Right lobe of liver (tissue), 6 donors: ENCODE data around the gene PAN3. TPM values are rescaled to one million over a fixed set of nuclear protein-coding genes. Genes with fewer than 3 reads are reported as not detected.

Experiments used
- ATAC-seq, 4 donors: fragments of 200-7000 bp; cut with Tn5 transposase; one replicate each; pipeline ENCODE4 v1.9.1; 2020; ENCODE audit warnings: mild to moderate bottlenecking in 4 of 4, moderate library complexity in 4 of 4
- DNase-seq, 3 donors: peaks; one replicate each; pipeline ENCODE4 v3.0.0-alpha.2; 2020
- H3K27ac ChIP-seq, 3 donors: fragments of 200-600 bp; one replicate each; pipeline ENCODE4 v1.8.0; 2022
- H3K27me3 ChIP-seq, 2 donors: fragments of 200-600 bp; one replicate each; pipeline ENCODE4 v1.8.0; 2022
- H3K36me3 ChIP-seq, 4 donors: fragments of 200-600 bp; sonication (generic) in 1 of 4; one replicate each; pipeline versions ENCODE4 v1.5.1 to v1.8.0; 2017 to 2022; ENCODE audit warnings: control low read depth in 1 of 4
- H3K4me1 ChIP-seq, 4 donors: fragments of 200-600 bp; sonication (generic) in 1 of 4; one replicate each; pipeline versions ENCODE4 v1.5.1 to v1.8.0; 2017 to 2022; ENCODE audit warnings: control low read depth in 1 of 4
- H3K4me3 ChIP-seq, 3 donors: fragments of 200-600 bp; one replicate each; pipeline ENCODE4 v1.8.0; 2022
- H3K9me3 ChIP-seq, 4 donors: fragments of 200-600 bp; sonication (generic) in 1 of 4; one replicate each; pipeline versions ENCODE4 v1.5.1 to v1.8.0; 2017 to 2022; ENCODE audit warnings: control low read depth in 1 of 4
- CTCF ChIP-seq, 4 donors: fragments of 200-600 bp in 3 of 4; fragments of 450-650 bp in 1 of 4; IDR thresholded peaks; one replicate each; pipeline versions ENCODE4 v1.5.1 to v1.8.0; 2016 to 2022; ENCODE audit warnings: antibody characterized with exemption in 4 of 4, mild to moderate bottlenecking in 2 of 4
- POLR2A ChIP-seq: fragments of 450-650 bp; IDR thresholded peaks from one replicate; pipeline ENCODE4 v1.6.1; 2017; ENCODE audit warnings: antibody characterized with exemption, mild to moderate bottlenecking
- WGBS: methylation state at CpG from one replicate; pipeline ENCODE4 v1.1.6; 2018; ENCODE audit warnings: low coverage, low lambda C conversion rate; ENCODE audit not compliant: insufficient coverage; ENCODE audit errors: missing lambda C conversion rate; 5-methylcytosine and 5-hydroxymethylcytosine counted together
- intact Hi-C, 2 donors: fragments of 100-400 bp; cut with DNase I; formaldehyde crosslinking; loops; one replicate each; pipeline versions ENCODE4 v1.11.2 to v1.14.1; 2022
- total RNA-seq, 6 experiments: library from RNA; depleted of rRNA in 2 of 6; stranded (reverse); fragments of >200 nt in 2 of 6; fragmentation: NEBNext Ultra II Directional in 3 of 6; extraction: Animal tissue kit (Norgen Biotek cat#: 25700) in 3 of 6; gene quantifications; one replicate each; pipeline versions ENCODE4 v1.1.0 to v1.2.4, GENCODE V29; 2016 to 2023
- donor health status: DM: no; HTN: yes; CAD: no.
- donor health status: DM: no; HTN: no; CAD: no.
- donor health status: DM: no; HTN: no; CAD: no.
- donor health status: DM: no; HTN: yes; CAD: no.
- donor health status: DM: no; HTN: yes; CAD: no.

PAN3 gene
- total RNA-seq, 6 experiments from 2014 or later, result 7.0 to 12.5 (median 10.2) TPM

- no peak for ATAC-seq
- intact Hi-C loops, result no loop called here
These were observed 81.8 kb downstream of the PAN3 start for GRCh38 chr13:28220166-28220565.

GRCh38 chr13:28229522-28230411, 91.4 kb downstream of the PAN3 start:
- DNase-seq (no peak), ATAC-seq (no peak)
- Histone ChIP-seq H3K27me3 (no peaks in the 10 kb centered on the region), H3K27ac (no peak overlapping the region), H3K9me3 (no peaks in the 10 kb centered on the region), H3K4me3 (no peak overlapping the region), H3K4me1 (no peaks in the 10 kb centered on the region), H3K36me3 (no peaks in the 10 kb centered on the region)
- intact Hi-C loops, result no loop called here
- no peak for TF ChIP-seq POLR2A
- TF ChIP-seq CTCF (IDR thresholded peaks at IDR 0.05), result no peak
- 90% methylated on average over 4 of the region's 4 CpGs for WGBS

More at GRCh38 chr13:28220166-28220565, 81.8 kb downstream of the PAN3 start:
- no peak for TF ChIP-seq CTCF (IDR thresholded peaks at IDR 0.05)
- TF ChIP-seq POLR2A, result no peak
- DNase-seq, result no peak
- no peak overlapping the region for H3K27ac ChIP-seq
- no peaks in the 10 kb centered on the region for H3K4me1 ChIP-seq
- H3K4me3 ChIP-seq, result no peak overlapping the region
- H3K9me3 ChIP-seq, result no peaks in the 10 kb centered on the region
- no peaks in the 10 kb centered on the region for H3K36me3 ChIP-seq
- 90% methylated on average over 4 of the region's 4 CpGs for WGBS
- no peaks in the 10 kb centered on the region for H3K27me3 ChIP-seq

- no peaks in the 10 kb centered on the region for H3K9me3 ChIP-seq
- H3K4me3 ChIP-seq, result no peak overlapping the region
- ATAC-seq (no peak), DNase-seq (no peak)
- no peak for TF ChIP-seq POLR2A
- TF ChIP-seq CTCF (IDR thresholded peaks at IDR 0.05), result no peak
- 84% methylated on average over 3 of the region's 3 CpGs for WGBS
- intact Hi-C loops, result no loop called here
- no peak overlapping the region for H3K27ac ChIP-seq
- H3K36me3 ChIP-seq, result no peaks in the 10 kb centered on the region
- no peaks in the 10 kb centered on the region for H3K4me1 ChIP-seq
- no peaks in the 10 kb centered on the region for H3K27me3 ChIP-seq
These were observed 93.3 kb downstream of the PAN3 start for GRCh38 chr13:28231642-28232041.

- Histone ChIP-seq H3K27ac (no peak overlapping the region), H3K4me1 (no peaks in the 10 kb centered on the region), H3K27me3 (no peaks in the 10 kb centered on the region), H3K4me3 (no peak overlapping the region), H3K9me3 (no peaks in the 10 kb centered on the region), H3K36me3 (peaks cover 0 to 4% (median 0%) of the 10 kb centered on the region in 4 donors)
- ATAC-seq (no peak), DNase-seq (no peak)
- TF ChIP-seq CTCF (IDR thresholded peaks at IDR 0.05), result no peak
- TF ChIP-seq POLR2A, result no peak
- intact Hi-C loops, result no loop called here
- 85% methylated on average over 2 of the region's 2 CpGs for WGBS
These were observed 99.6 kb downstream of the PAN3 start for GRCh38 chr13:28237944-28238343.
